HG02970 (cell line): ENCODE results near the gene TERT.
"Not testable (repeated sequence)": the region's sequence is repeated elsewhere in the genome, so short reads cannot be mapped to it uniquely, and the experiment has no call there.

Source experiments
- ATAC-seq: cut with Tn5 transposase; IDR thresholded peaks from one replicate; pipeline ENCODE4 v1.9.1; 2021; ENCODE audit warnings: mild to moderate bottlenecking, moderate library complexity, moderate number of reproducible peaks; ENCODE audit not compliant: unreplicated experiment, low FRiP score

Gene TERT

GRCh38 chr5:1280177-1281037, 14.5 kb downstream of the TERT start:
- no peak for ATAC-seq

- ATAC-seq = no peak
Measured at GRCh38 chr5:1279443-1280151, 15.3 kb downstream of the TERT start.

GRCh38 chr5:1278656-1279442, 16.0 kb downstream of the TERT start:
- ATAC-seq = no peak

GRCh38 chr5:1278216-1278615, 16.7 kb downstream of the TERT start:
- no peak for ATAC-seq

GRCh38 chr5:1277781-1278180, 17.1 kb downstream of the TERT start:
- no peak for ATAC-seq

- no peak for ATAC-seq
Measured at GRCh38 chr5:1277331-1277730, 17.5 kb downstream of the TERT start.

- no peak for ATAC-seq
Measured at GRCh38 chr5:1276930-1277329, 17.9 kb downstream of the TERT start.

GRCh38 chr5:1275397-1276391, 19.2 kb downstream of the TERT start:
- ATAC-seq = not testable (repeated sequence)

GRCh38 chr5:1274471-1274870, 20.4 kb downstream of the TERT start:
- no peak for ATAC-seq

GRCh38 chr5:1273745-1274144, 21.1 kb downstream of the TERT start:
- ATAC-seq = no peak

GRCh38 chr5:1272201-1272600, 22.7 kb downstream of the TERT start:
- no peak for ATAC-seq

GRCh38 chr5:1270933-1271914, 23.6 kb downstream of the TERT start:
- no peak for ATAC-seq

GRCh38 chr5:1270426-1270825, 24.4 kb downstream of the TERT start:
- no peak for ATAC-seq

- no peak for ATAC-seq
Measured at GRCh38 chr5:1268666-1269065, 26.2 kb downstream of the TERT start.

GRCh38 chr5:1268056-1268455, 26.8 kb downstream of the TERT start:
- ATAC-seq = no peak

- ATAC-seq = not testable (repeated sequence)
Measured at GRCh38 chr5:1267464-1267863, 27.4 kb downstream of the TERT start.

- ATAC-seq = no peak
Measured at GRCh38 chr5:1266791-1267190, 28.1 kb downstream of the TERT start.
